ENCODE measurements around the gene CHAT. TPM values are rescaled to one million over a fixed set of nuclear protein-coding genes. Genes with fewer than 3 reads are reported as not detected.

CHAT gene
- total RNA-seq, 1 experiment from 2014 or later, result not detected

- peaks cover 15% of the 10 kb centered on the region for H3K4me1 Mint-ChIP-seq (ENCODE audit: insufficient read depth, unreplicated experiment)
- intact Hi-C loops (cut with micrococcal nuclease), result no loop called here
- TF ChIP-seq CTCF (IDR thresholded peaks at IDR 0.05; ENCODE audit: unreplicated experiment), result no peak
- H3K9me3 Mint-ChIP-seq (ENCODE audit: unreplicated experiment), result no peaks in the 10 kb centered on the region
- H3K27me3 Mint-ChIP-seq (ENCODE audit: insufficient read depth, unreplicated experiment), result peaks cover 45% of the 10 kb centered on the region
- POLR2A ChIA-PET, result interaction anchor here (0.7 to 1.3 kb wide), 2 partner anchors 45 to 320 kb away, joined by 3 read pairs; no protein-coding TSS in a partner anchor
- DNase-seq (ENCODE audit: unreplicated experiment), result no peak
- CTCF ChIA-PET, result interaction anchor here (1.0 kb wide), 1 partner anchor 74 kb away, joined by 3 read pairs; no protein-coding TSS in a partner anchor
- no peaks in the 10 kb centered on the region for H3K36me3 Mint-ChIP-seq (ENCODE audit: insufficient read depth, unreplicated experiment)
- H3K27ac Mint-ChIP-seq (ENCODE audit: low read depth, unreplicated experiment), result no peak overlapping the region
- H3K4me3 Mint-ChIP-seq (ENCODE audit: unreplicated experiment), result no peak overlapping the region
- no TSS peak for BruUV-seq (replicated peaks)
These were observed 2.7 kb downstream of the CHAT start for GRCh38 chr10:49616421-49617101.

- no peak overlapping the region for H3K27ac Mint-ChIP-seq (ENCODE audit: low read depth, unreplicated experiment)
- DNase-seq (ENCODE audit: unreplicated experiment), result no peak
- TF ChIP-seq CTCF (IDR thresholded peaks at IDR 0.05; ENCODE audit: unreplicated experiment), result no peak
- ChIA-PET POLR2A (interaction anchor here (0.7 to 1.3 kb wide), 2 partner anchors 44 to 319 kb away, joined by 3 read pairs; no protein-coding TSS in a partner anchor), CTCF (interaction anchor here (1.0 kb wide), 1 partner anchor 73 kb away, joined by 3 read pairs; no protein-coding TSS in a partner anchor)
- peaks cover 37% of the 10 kb centered on the region for H3K27me3 Mint-ChIP-seq (ENCODE audit: insufficient read depth, unreplicated experiment)
- H3K4me3 Mint-ChIP-seq (ENCODE audit: unreplicated experiment), result no peak overlapping the region
- H3K36me3 Mint-ChIP-seq (ENCODE audit: insufficient read depth, unreplicated experiment), result no peaks in the 10 kb centered on the region
- H3K9me3 Mint-ChIP-seq (ENCODE audit: unreplicated experiment), result no peaks in the 10 kb centered on the region
- no TSS peak for BruUV-seq (replicated peaks)
- intact Hi-C loops (cut with micrococcal nuclease), result no loop called here
- H3K4me1 Mint-ChIP-seq (ENCODE audit: insufficient read depth, unreplicated experiment), result peaks cover 15% of the 10 kb centered on the region
These were observed 3.5 kb downstream of the CHAT start for GRCh38 chr10:49617121-49618020.

- DNase-seq (ENCODE audit: unreplicated experiment), result no peak
- CTCF ChIA-PET, result no interaction called here
- TF ChIP-seq CTCF (IDR thresholded peaks at IDR 0.05; ENCODE audit: unreplicated experiment), result no peak
- POLR2A ChIA-PET, result no interaction called here
- Mint-ChIP-seq H3K9me3 (ENCODE audit: unreplicated experiment) (no peaks in the 10 kb centered on the region), H3K27me3 (ENCODE audit: insufficient read depth, unreplicated experiment) (peaks cover 23% of the 10 kb centered on the region), H3K27ac (ENCODE audit: low read depth, unreplicated experiment) (no peak overlapping the region), H3K36me3 (ENCODE audit: insufficient read depth, unreplicated experiment) (no peaks in the 10 kb centered on the region), H3K4me1 (ENCODE audit: insufficient read depth, unreplicated experiment) (peaks cover 9% of the 10 kb centered on the region), H3K4me3 (ENCODE audit: unreplicated experiment) (no peak overlapping the region)
- intact Hi-C loops (cut with micrococcal nuclease), result no loop called here
- BruUV-seq (replicated peaks), result no TSS peak
These were observed 5.0 kb downstream of the CHAT start for GRCh38 chr10:49618821-49619220.

- H3K36me3 Mint-ChIP-seq (ENCODE audit: insufficient read depth, unreplicated experiment), result no peaks in the 10 kb centered on the region
- H3K27ac Mint-ChIP-seq (ENCODE audit: low read depth, unreplicated experiment), result no peak overlapping the region
- TF ChIP-seq CTCF (IDR thresholded peaks at IDR 0.05; ENCODE audit: unreplicated experiment), result no peak
- H3K9me3 Mint-ChIP-seq (ENCODE audit: unreplicated experiment), result no peaks in the 10 kb centered on the region
- BruUV-seq (replicated peaks), result no TSS peak
- DNase-seq (ENCODE audit: unreplicated experiment), result no peak
- peaks cover 15% of the 10 kb centered on the region for H3K27me3 Mint-ChIP-seq (ENCODE audit: insufficient read depth, unreplicated experiment)
- ChIA-PET POLR2A (no interaction called here), CTCF (no interaction called here)
- no peak overlapping the region for H3K4me3 Mint-ChIP-seq (ENCODE audit: unreplicated experiment)
- H3K4me1 Mint-ChIP-seq (ENCODE audit: insufficient read depth, unreplicated experiment), result peaks cover 9% of the 10 kb centered on the region
- intact Hi-C loops (cut with micrococcal nuclease), result no loop called here
These were observed 5.8 kb downstream of the CHAT start for GRCh38 chr10:49619613-49620012.

Measured in MCF 10A (cell line).